ENCODE data around the gene LPIN1.
A peak's percentile ranks its signal among the peaks of the same experiment; 100 is the strongest.
"Not testable (repeated sequence)": the region's sequence is repeated elsewhere in the genome, so short reads cannot be mapped to it uniquely, and the experiment has no call there.

The LPIN1 gene

GRCh38 chr2:11814979-11815510 is 68.6 kb downstream of the LPIN1 start:
- no peak for DNase-seq

GRCh38 chr2:11816935-11817334 is 70.5 kb downstream of the LPIN1 start:
- not testable (repeated sequence) for DNase-seq

GRCh38 chr2:11819235-11819729 is 72.8 kb downstream of the LPIN1 start:
- DNase-seq, result no peak

GRCh38 chr2:11820650-11821049 is 74.2 kb downstream of the LPIN1 start:
- DNase-seq, result no peak

- DNase-seq, result no peak
Measured at GRCh38 chr2:11821705-11822104, 75.3 kb downstream of the LPIN1 start.

GRCh38 chr2:11822359-11822745 is 75.9 kb downstream of the LPIN1 start:
- not testable (repeated sequence) for DNase-seq

- DNase-seq, result no peak
Measured at GRCh38 chr2:11822746-11823451, 76.5 kb downstream of the LPIN1 start.

- no peak for DNase-seq
Measured at GRCh38 chr2:11824901-11825828, 78.7 kb downstream of the LPIN1 start.

GRCh38 chr2:11827547-11827946 is 81.1 kb downstream of the LPIN1 start:
- DNase-seq, result no peak

GRCh38 chr2:11828933-11829323 is 82.5 kb downstream of the LPIN1 start:
- no peak for DNase-seq

GRCh38 chr2:11829324-11829946 is 83.0 kb downstream of the LPIN1 start:
- peak; percentile 44 to 61 for DNase-seq

- peak; percentile 51 to 84 for DNase-seq
Measured at GRCh38 chr2:11829947-11830707, 83.7 kb downstream of the LPIN1 start.

GRCh38 chr2:11830708-11831301 is 84.4 kb downstream of the LPIN1 start:
- DNase-seq, result no peak

- DNase-seq, result no peak
Measured at GRCh38 chr2:11831415-11831814, 85.0 kb downstream of the LPIN1 start.

- DNase-seq, result no peak
Measured at GRCh38 chr2:11832531-11832930, 86.1 kb downstream of the LPIN1 start.

GRCh38 chr2:11833601-11834000 is 87.2 kb downstream of the LPIN1 start:
- DNase-seq, result no peak

- DNase-seq, result no peak
Measured at GRCh38 chr2:11835403-11835802, 89.0 kb downstream of the LPIN1 start.

- no peak for DNase-seq
Measured at GRCh38 chr2:11836647-11837219, 90.3 kb downstream of the LPIN1 start.

- no peak for DNase-seq
Measured at GRCh38 chr2:11837875-11838734, 91.7 kb downstream of the LPIN1 start.

- DNase-seq, result no peak
Measured at GRCh38 chr2:11839916-11840315, 93.5 kb downstream of the LPIN1 start.

- peak in 1 of 2 experiments; percentile 65 for DNase-seq
Measured at GRCh38 chr2:11842336-11842735, 95.9 kb downstream of the LPIN1 start.
